MG63 (cell line): ENCODE measurements around the gene HMGCS2. TPM values are rescaled to one million over a fixed set of nuclear protein-coding genes. Genes with fewer than 3 reads are reported as not detected.

Experiments used
- DNase-seq: peaks from one replicate; pipeline ENCODE4 v3.0.0-alpha.2; 2020
- H3K27me3 ChIP-seq: fragments of 250-450 bp; sonication (Bioruptor Pico); 2 replicates; pipeline ENCODE4 v1.5.1; 2020; ENCODE audit warnings: mild to moderate bottlenecking, moderate library complexity
- H3K36me3 ChIP-seq: fragments of 250-450 bp; sonication (Bioruptor Pico); 2 replicates; pipeline ENCODE4 v1.5.1; 2020; ENCODE audit warnings: mild to moderate bottlenecking, moderate library complexity
- H3K4me3 ChIP-seq: fragments of 250-450 bp; sonication (Bioruptor Pico); 2 replicates; pipeline ENCODE4 v1.5.1; 2020; ENCODE audit warnings: mild to moderate bottlenecking, moderate library complexity
- H3K9me3 ChIP-seq: fragments of 250-450 bp; sonication (Bioruptor Pico); 2 replicates; pipeline ENCODE4 v1.5.1; 2020; ENCODE audit warnings: mild to moderate bottlenecking, moderate library complexity
- total RNA-seq: library from RNA; depleted of rRNA; stranded (reverse); fragments of >200 nt; shearing (Covaris generic); gene quantifications from 2 replicates; pipeline ENCODE4 v1.2.3, GENCODE V29; 2014; ENCODE audit warnings: low replicate concordance; rRNA removed

HMGCS2 gene
- not detected in 2 replicates for total RNA-seq

GRCh38 chr1:119768778-119769177, at the start of gene HMGCS2:
HMGCS2 (minus strand) TSS chr1:119768905; CDS start chr1:119768844, 61 bp downstream.
- DNase-seq, result no peak
- H3K36me3 ChIP-seq, result no peaks in the 10 kb centered on the region
- H3K9me3 ChIP-seq, result 0 out of 2 replicates have a peak, but pooled peaks cover 4% of the 10 kb centered on the region
- H3K4me3 ChIP-seq, result no peak within 1 kb of the TSS
- H3K27me3 ChIP-seq, result peaks cover 8% of the 10 kb centered on the region; the same call in 1 of the 2 replicates

- Histone ChIP-seq H3K9me3 (no peaks in the 10 kb centered on the region), H3K27me3 (peaks cover 24% of the 10 kb centered on the region), H3K4me3 (no peak overlapping the region), H3K36me3 (no peaks in the 10 kb centered on the region)
- no peak for DNase-seq
Measured at GRCh38 chr1:119818181-119818580, 49.5 kb upstream of the HMGCS2 start.

DNA sequence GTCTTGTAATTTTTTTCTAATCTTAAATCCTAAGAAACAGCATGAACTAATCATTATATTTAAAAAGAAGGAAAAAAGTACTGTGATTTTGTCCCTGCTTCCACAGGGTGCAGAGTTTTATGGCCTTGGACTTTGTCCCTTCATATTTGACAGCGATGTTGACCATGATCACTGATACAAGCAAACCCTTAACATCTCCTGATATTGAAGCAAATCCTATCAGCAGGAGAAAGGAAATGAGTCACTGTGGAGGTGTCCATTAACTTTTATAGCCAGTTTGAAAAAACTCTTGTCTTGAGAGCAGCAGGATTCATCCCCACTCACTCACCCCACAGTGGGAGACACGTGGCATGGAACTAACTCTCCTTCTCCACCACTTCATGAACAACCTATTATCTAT, 47.7 kb upstream of the HMGCS2 start:
- no peaks in the 10 kb centered on the region for H3K9me3 ChIP-seq
- no peaks in the 10 kb centered on the region for H3K36me3 ChIP-seq
- H3K4me3 ChIP-seq, result no peak overlapping the region
- H3K27me3 ChIP-seq, result peaks cover 19% of the 10 kb centered on the region
- no peak for DNase-seq

GRCh38 chr1:119815928-119816327, 47.2 kb upstream of the HMGCS2 start:
- DNase-seq, result no peak
- Histone ChIP-seq H3K9me3 (no peaks in the 10 kb centered on the region), H3K4me3 (no peak overlapping the region), H3K27me3 (peaks cover 16% of the 10 kb centered on the region), H3K36me3 (no peaks in the 10 kb centered on the region)

DNA sequence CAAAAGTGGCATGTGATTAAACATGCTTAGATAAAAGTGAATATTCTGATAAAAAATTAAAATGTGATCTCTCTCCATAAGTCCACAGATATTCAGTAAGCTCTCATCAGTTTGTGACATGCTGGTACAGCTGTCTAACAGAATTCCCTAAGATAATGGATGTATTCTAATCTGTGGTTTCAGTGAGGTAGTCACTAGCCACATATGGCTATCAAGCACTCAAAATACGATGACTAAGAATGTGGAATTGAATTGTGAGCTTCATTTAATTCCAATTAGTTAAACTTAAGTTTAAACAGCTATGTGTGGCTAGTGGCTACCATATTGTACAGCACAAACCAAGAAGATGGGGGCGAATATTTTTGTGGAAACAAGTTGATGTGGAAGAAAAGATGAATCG, 46.7 kb upstream of the HMGCS2 start:
- no peaks in the 10 kb centered on the region for H3K9me3 ChIP-seq
- H3K4me3 ChIP-seq, result no peak overlapping the region
- peaks cover 19% of the 10 kb centered on the region for H3K27me3 ChIP-seq
- no peaks in the 10 kb centered on the region for H3K36me3 ChIP-seq
- DNase-seq, result no peak

- no peak overlapping the region for H3K4me3 ChIP-seq
- H3K9me3 ChIP-seq, result no peaks in the 10 kb centered on the region
- H3K27me3 ChIP-seq, result peaks cover 23% of the 10 kb centered on the region
- no peaks in the 10 kb centered on the region for H3K36me3 ChIP-seq
- DNase-seq, result no peak
Measured at GRCh38 chr1:119814288-119814687, 45.6 kb upstream of the HMGCS2 start.

DNA sequence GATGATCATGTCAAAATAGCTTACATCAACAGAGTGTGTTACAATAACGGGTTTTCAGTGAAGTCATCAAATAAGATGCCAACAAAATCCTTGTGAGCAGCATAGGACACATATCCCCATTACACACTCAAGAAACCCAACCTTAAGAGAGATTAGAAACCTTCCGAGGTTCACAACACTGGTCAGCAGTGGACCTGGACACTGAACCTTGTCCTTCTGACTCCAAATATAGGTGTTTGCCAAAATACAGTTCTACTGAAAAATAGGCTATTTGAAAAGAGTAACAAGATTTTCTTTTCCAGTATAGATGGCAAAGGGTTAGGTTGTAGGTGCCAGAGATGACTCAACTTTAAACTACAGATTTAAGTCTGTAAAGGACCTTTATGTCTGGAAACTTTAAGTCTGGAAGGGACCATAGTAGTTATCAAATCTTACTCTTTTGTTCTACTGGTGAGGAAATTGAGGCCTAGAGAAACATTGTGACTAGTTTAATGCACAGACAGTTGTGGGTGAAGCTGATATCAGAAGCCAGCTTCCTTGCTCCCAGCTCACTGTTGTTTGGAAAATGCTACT, 43.4 kb upstream of the HMGCS2 start:
- DNase-seq, result no peak
- Histone ChIP-seq H3K36me3 (no peaks in the 10 kb centered on the region), H3K27me3 (peaks cover 34% of the 10 kb centered on the region), H3K9me3 (no peaks in the 10 kb centered on the region), H3K4me3 (no peak overlapping the region)

DNA sequence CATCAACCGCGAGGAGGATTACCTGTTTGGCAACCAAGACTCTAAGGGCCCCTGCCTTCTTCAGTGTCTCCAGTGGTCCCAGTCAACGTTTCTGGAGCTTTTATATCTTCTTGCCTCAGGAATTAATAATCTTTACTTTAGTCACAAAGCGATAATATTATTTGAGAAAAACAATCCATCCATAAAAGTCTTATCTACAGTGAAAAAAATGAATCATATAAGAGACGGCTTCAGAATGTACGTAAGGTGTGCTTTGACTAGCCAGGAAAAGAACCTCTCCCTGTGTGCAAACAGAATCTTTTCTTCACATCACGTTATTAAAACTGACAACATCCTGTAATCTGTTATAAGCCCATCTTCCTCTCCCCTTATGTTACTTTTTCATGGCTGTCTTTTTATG, 42.7 kb upstream of the HMGCS2 start, which contains the start of gene REG4:
TSS of gene REG4 (minus strand) at position 74 of the 400 bp plus-strand sequence. CDS start 2,691 bp downstream, outside the sequence.
- Histone ChIP-seq H3K36me3 (no peaks in the 10 kb centered on the region), H3K9me3 (no peaks in the 10 kb centered on the region), H3K27me3 (peaks cover 41% of the 10 kb centered on the region), H3K4me3 (no peak within 1 kb of the TSS)
- DNase-seq, result no peak

- Histone ChIP-seq H3K36me3 (no peaks in the 10 kb centered on the region), H3K4me3 (no peak overlapping the region), H3K9me3 (no peaks in the 10 kb centered on the region), H3K27me3 (peaks cover 30% of the 10 kb centered on the region)
- DNase-seq, result peak; percentile 56
Measured at GRCh38 chr1:119808972-119809550, 40.4 kb upstream of the HMGCS2 start.

DNA sequence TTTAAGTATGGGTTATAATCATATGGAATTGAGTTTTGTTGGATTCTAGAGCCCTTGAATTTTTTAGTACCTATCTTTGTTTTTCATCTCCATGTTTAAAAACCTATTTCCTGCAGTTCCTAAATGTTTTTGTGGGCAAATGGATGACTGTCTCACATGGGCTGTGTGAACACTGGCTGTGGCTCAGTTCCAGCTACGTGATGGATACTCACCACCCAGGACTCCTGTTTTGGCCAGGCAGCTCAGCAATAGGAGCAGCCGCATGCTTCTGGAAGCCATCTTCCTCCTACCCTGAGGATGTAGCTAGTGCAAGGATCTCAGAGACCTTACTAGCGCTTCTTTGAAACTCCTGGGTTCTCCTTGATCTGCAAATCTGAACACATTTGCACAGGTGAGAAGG, 39.8 kb upstream of the HMGCS2 start:
- H3K27me3 ChIP-seq, result peaks cover 29% of the 10 kb centered on the region

DNA sequence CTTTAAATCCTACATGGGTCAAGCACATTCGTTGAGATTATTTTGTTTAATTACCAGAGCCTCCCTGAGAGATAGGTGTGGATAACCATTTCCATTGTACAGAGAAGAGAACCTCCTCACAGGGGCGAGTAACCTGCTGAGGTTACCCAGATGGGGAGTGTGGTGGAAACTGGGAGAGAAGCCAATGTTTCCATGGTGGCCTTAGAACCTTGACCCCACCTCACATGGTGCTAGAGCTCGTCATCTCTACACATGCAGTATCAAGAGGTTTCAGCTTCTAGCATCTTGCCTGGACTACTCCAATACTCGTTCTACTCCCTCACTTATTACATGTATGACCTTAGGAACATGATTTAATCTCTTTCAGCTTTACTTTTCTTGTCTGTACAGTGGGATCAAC, 37.8 kb upstream of the HMGCS2 start:
- no peaks in the 10 kb centered on the region for H3K9me3 ChIP-seq
- H3K36me3 ChIP-seq, result no peaks in the 10 kb centered on the region
- H3K4me3 ChIP-seq, result no peak overlapping the region
- DNase-seq, result no peak
- H3K27me3 ChIP-seq, result peaks cover 27% of the 10 kb centered on the region

More for the DNA sequence above, 39.8 kb upstream of the HMGCS2 start:
- Histone ChIP-seq H3K36me3 (no peaks in the 10 kb centered on the region), H3K9me3 (no peaks in the 10 kb centered on the region), H3K4me3 (no peak overlapping the region)
- peak; percentile 30 for DNase-seq

DNA sequence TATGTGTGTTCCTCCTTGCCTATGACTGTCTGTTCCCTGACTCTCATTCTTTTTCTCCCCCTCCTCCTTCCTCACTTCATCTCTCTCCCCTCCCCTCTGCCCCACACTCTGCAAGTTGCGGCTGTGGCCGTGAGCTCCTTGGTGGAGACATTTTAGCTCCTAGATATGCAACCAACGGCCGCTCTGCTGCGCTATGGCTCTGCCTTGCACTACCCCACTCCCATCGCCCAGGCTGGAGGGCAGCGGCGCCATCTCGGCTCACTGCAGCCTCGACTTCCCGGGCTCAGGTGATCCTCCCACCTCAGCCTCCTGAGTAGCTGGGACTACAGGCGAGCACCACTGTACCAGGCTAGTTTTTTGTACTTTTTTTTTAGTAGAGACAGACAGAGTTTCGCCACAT, 37.0 kb upstream of the HMGCS2 start:
- Histone ChIP-seq H3K27me3 (peaks cover 27% of the 10 kb centered on the region), H3K36me3 (no peaks in the 10 kb centered on the region)
- DNase-seq, result no peak

GRCh38 chr1:119805247-119805646, 36.5 kb upstream of the HMGCS2 start:
- H3K4me3 ChIP-seq, result no peak overlapping the region
- no peak for DNase-seq
- peaks cover 23% of the 10 kb centered on the region for H3K27me3 ChIP-seq
- H3K9me3 ChIP-seq, result no peaks in the 10 kb centered on the region
- H3K36me3 ChIP-seq, result no peaks in the 10 kb centered on the region

More for the DNA sequence above, 37.0 kb upstream of the HMGCS2 start:
- no peaks in the 10 kb centered on the region for H3K9me3 ChIP-seq
- no peak overlapping the region for H3K4me3 ChIP-seq

DNA sequence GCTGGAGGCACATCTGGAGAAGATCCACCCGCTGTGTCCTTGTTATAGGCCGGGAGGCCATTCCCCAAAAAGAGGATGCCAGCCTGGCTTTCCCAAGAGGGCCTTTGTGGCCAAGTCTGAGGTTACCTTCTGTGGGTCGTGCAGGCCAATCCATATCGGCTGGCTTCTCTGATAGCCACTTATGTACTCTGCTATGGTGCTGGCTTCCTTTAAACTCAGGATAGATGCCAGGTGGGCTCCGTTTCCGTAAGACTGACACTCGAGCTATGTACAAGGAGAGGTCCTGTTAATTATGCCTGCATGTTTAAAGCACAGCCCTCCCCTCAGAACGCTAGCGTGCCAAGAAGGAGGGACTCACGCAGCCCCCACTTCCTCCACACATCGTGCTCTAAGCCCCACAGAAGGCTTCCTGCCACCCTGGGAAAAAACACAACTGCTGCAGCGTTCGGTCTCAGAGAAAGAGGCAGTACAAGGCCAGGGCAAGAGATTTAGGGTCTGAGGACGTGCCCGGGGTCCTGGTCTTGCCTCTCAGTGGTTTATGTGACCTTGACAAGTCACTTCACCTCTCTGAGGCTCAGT, 31.0 kb upstream of the HMGCS2 start:
- Histone ChIP-seq H3K36me3 (no peaks in the 10 kb centered on the region), H3K27me3 (no peaks in the 10 kb centered on the region), H3K9me3 (no peaks in the 10 kb centered on the region), H3K4me3 (no peak overlapping the region)
- no peak for DNase-seq

- Histone ChIP-seq H3K27me3 (no peaks in the 10 kb centered on the region), H3K36me3 (no peaks in the 10 kb centered on the region), H3K4me3 (no peak overlapping the region), H3K9me3 (no peaks in the 10 kb centered on the region)
- DNase-seq, result no peak
Measured at GRCh38 chr1:119799003-119799402, 30.3 kb upstream of the HMGCS2 start.

DNA sequence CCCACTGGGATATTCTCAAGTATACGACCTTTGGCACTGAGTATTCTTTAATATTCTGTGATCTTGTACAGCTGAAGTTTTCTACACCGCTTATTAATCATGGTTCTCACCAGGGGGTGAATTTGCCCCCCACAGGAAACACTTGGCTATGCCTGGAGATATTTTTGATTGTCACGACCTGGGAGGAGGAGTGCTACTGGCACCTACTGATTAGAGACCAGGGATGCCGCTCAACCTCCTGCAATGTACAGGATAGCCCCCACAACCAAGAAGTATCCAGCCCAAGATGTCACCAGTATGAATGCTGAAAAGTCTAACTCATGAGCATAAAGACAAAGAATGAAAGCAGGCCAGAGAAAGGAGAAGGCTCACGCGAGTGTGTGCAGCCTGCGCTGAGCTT, 28.9 kb upstream of the HMGCS2 start:
- Histone ChIP-seq H3K36me3 (no peaks in the 10 kb centered on the region), H3K9me3 (no peaks in the 10 kb centered on the region), H3K4me3 (no peak overlapping the region), H3K27me3 (no peaks in the 10 kb centered on the region)
- DNase-seq, result no peak

- H3K9me3 ChIP-seq, result no peaks in the 10 kb centered on the region
- no peak overlapping the region for H3K4me3 ChIP-seq
- DNase-seq, result no peak
- no peaks in the 10 kb centered on the region for H3K27me3 ChIP-seq
- H3K36me3 ChIP-seq, result no peaks in the 10 kb centered on the region
Measured at GRCh38 chr1:119797162-119797561, 28.5 kb upstream of the HMGCS2 start.
